T-cell (primary cell): ENCODE measurements around the gene AUH. TPM values are rescaled to one million over a fixed set of nuclear protein-coding genes. Genes with fewer than 3 reads are reported as not detected.

ENCODE experiments used
- ATAC-seq, 4 experiments: fragments of 200-7000 bp in 3 of 4; fragments of 150-1000 bp in 1 of 4; cut with Tn5 transposase; replicated peaks in 1 of 4; 1 replicate in 3 of 4; 2 replicates in 1 of 4; pipeline ENCODE4 v1.10.0; 2021; ENCODE audit warnings: moderate library complexity in 3 of 4, mild to moderate bottlenecking in 2 of 4, moderate number of reproducible peaks in 1 of 4
- CTCF ChIA-PET, 2 donors: fragments of 300-600 bp; sonication (Branson Sonifier 250); formaldehyde crosslinking; loops; one replicate each; lab custom pipeline; 2022; ENCODE audit warnings: antibody characterized with exemption in 2 of 2; lab: Charles Lee
- POLR2A ChIA-PET, 2 donors: fragments of 300-600 bp; sonication (Branson Sonifier 250); formaldehyde crosslinking; loops; one replicate each; lab custom pipeline; 2022; ENCODE audit warnings: antibody characterized with exemption in 2 of 2; lab: Charles Lee
- DNase-seq, 35 experiments: peaks; one replicate each; pipeline versions ENCODE4 v3.0.0 to v3.0.0-alpha.2; 2013 to 2023
- H3K27ac ChIP-seq: one replicate; pipeline ENCODE4 v1.5.1; 2013; ENCODE audit warnings: low read length
- H3K27me3 ChIP-seq, 2 experiments: replicated peaks in 1 of 2; 1 replicate in 1 of 2; 2 replicates in 1 of 2; pipeline versions ENCODE4 v1.6.1 to v1.7.0; 2013; ENCODE audit warnings: low read length in 1 of 2, mixed read lengths in 1 of 2; ENCODE audit not compliant: control insufficient read depth in 2 of 2, insufficient read depth in 2 of 2; ENCODE audit errors: extremely low read depth in 1 of 2
- H3K36me3 ChIP-seq, 2 donors: 1 replicate in 1 of 2; 2 replicates in 1 of 2; pipeline versions ENCODE4 v1.6.1 to v1.7.0; 2013; ENCODE audit warnings: low read length in 1 of 2; ENCODE audit not compliant: control insufficient read depth in 2 of 2, insufficient read depth in 1 of 2; ENCODE audit errors: extremely low read depth in 1 of 2
- H3K4me1 ChIP-seq, 2 experiments: 1 replicate in 1 of 2; 2 replicates in 1 of 2; pipeline versions ENCODE4 v1.6.1 to v1.7.0; 2013; ENCODE audit warnings: low read length in 2 of 2, mixed read lengths in 1 of 2; ENCODE audit not compliant: insufficient read depth in 2 of 2, control insufficient read depth in 1 of 2; ENCODE audit errors: extremely low read depth in 1 of 2
- H3K4me3 ChIP-seq, 2 donors: 1 replicate in 1 of 2; 2 replicates in 1 of 2; pipeline versions ENCODE4 v1.5.1 to v1.7.0; 2013; ENCODE audit warnings: mild to moderate bottlenecking in 2 of 2, low read length in 1 of 2, moderate library complexity in 1 of 2; ENCODE audit not compliant: control insufficient read depth in 1 of 2; ENCODE audit errors: extremely low read depth in 1 of 2
- H3K9me3 ChIP-seq: 2 replicates; pipeline ENCODE4 v1.7.0; 2013
- H3K27ac Mint-ChIP-seq, 2 donors: one replicate each; pipeline ENCODE4 v1.8.0; 2020 to 2021; ENCODE audit warnings: mild to moderate bottlenecking in 2 of 2, mixed read lengths in 2 of 2
- H3K27me3 Mint-ChIP-seq, 2 donors: one replicate each; pipeline ENCODE4 v1.8.0; 2021 to 2022; ENCODE audit warnings: mixed read lengths in 2 of 2
- H3K36me3 Mint-ChIP-seq: one replicate; pipeline ENCODE4 v1.8.0; 2021; ENCODE audit warnings: mixed read lengths
- H3K4me1 Mint-ChIP-seq, 3 donors: one replicate each; pipeline ENCODE4 v1.8.0; 2020 to 2022; ENCODE audit warnings: mixed read lengths in 3 of 3, mild to moderate bottlenecking in 1 of 3
- H3K4me3 Mint-ChIP-seq, 3 donors: one replicate each; pipeline ENCODE4 v1.8.0; 2020 to 2022; ENCODE audit warnings: mild to moderate bottlenecking in 3 of 3, mixed read lengths in 3 of 3, moderate library complexity in 3 of 3
- H3K9me3 Mint-ChIP-seq, 3 donors: one replicate each; pipeline ENCODE4 v1.8.0; 2020 to 2022; ENCODE audit warnings: mixed read lengths in 3 of 3
- WGBS: methylation state at CpG from one replicate; pipeline ENCODE4 v1.1.5; 2013; ENCODE audit warnings: missing lambda C conversion rate; ENCODE audit not compliant: insufficient coverage; 5-methylcytosine and 5-hydroxymethylcytosine counted together
- total RNA-seq, 35 experiments: library from RNA in 6 of 35; stranded (reverse) in 6 of 35; fragments of 120-200 nt in 1 of 35; gene quantifications; one replicate each; pipeline versions ENCODE4 v1.2.1 to v1.2.4 and lab custom pipeline; 2013 to 2026

The AUH gene, protein sequence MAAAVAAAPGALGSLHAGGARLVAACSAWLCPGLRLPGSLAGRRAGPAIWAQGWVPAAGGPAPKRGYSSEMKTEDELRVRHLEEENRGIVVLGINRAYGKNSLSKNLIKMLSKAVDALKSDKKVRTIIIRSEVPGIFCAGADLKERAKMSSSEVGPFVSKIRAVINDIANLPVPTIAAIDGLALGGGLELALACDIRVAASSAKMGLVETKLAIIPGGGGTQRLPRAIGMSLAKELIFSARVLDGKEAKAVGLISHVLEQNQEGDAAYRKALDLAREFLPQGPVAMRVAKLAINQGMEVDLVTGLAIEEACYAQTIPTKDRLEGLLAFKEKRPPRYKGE
- total RNA-seq = 10 to 100 TPM; 17.2 to 24.6 (median 21.6) TPM
- total RNA-seq (2013) = 20.3 TPM
- total RNA-seq (lab: John Stamatoyannopoulos, UW) = 8.1 to 25.2 (median 17.0) reads per million in 29 experiments

DNA sequence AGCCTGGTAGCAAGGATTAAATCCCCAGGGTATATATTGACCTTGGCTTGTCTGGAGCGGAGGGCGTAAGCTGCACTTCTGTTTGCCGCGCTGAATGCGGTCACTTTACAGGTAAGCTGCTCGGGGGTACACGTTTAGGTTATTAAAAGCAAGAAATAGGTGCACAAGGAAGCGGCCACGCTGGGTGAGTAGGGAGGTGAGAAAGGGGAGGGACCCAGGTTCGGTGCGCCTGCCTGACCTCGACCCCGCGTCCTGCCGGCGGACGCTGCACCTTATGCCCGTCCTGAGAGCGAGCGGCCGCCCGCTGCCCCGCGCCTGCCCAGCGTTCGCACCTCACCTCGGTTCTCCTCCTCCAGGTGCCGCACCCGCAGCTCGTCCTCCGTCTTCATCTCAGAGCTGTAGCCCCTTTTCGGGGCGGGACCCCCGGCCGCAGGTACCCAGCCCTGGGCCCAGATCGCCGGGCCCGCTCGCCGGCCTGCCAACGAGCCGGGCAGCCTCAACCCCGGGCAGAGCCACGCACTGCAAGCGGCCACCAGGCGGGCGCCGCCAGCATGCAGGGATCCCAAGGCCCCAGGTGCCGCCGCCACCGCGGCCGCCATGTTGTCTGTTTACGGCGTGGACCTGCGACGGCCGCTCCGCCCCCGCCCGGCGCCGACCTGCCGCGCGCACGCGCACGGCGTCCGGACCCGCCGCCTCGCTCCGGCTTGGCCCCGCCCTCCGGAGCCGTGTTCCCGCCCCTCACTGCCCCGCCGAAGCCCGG, at the start of gene AUH:
AUH (minus strand) TSS at position 628 of the 760 bp plus-strand sequence; CDS start at position 599, 29 bp downstream.
- peak within 1 kb of the TSS; percentile 89 to 98 (median 92) for H3K4me3 Mint-ChIP-seq
- WGBS = under 1% methylated on average over 80 of the region's 82 CpGs
- peak within 1 kb of the TSS; percentile 62 to 94 for H3K4me3 ChIP-seq
- ChIA-PET CTCF (interaction anchor here (0.5 to 1.2 kb wide), 7 partner anchors 27 to 446 kb away, joined by 3 to 4 read pairs (median 3); no protein-coding TSS in a partner anchor), POLR2A (interaction anchor here in 1 of 2 donors (0.7 to 1.0 kb wide), 2 partner anchors 63 to 1643 kb away, joined by 3 to 4 read pairs; no protein-coding TSS in a partner anchor)
- no peaks in the 10 kb centered on the region for H3K9me3 ChIP-seq
- peaks cover 16% of the 10 kb centered on the region for H3K36me3 Mint-ChIP-seq
- H3K9me3 Mint-ChIP-seq = no peaks in the 10 kb centered on the region
- peaks cover 50 to 53% (median 50%) of the 10 kb centered on the region in 3 donors for H3K4me1 Mint-ChIP-seq
- peak; percentile 95 to 98 (median 97) for ATAC-seq
- peaks cover 0 to 6% of the 10 kb centered on the region in 2 donors for H3K36me3 ChIP-seq
- peak within 1 kb of the TSS; percentile 92 to 93 for H3K27ac Mint-ChIP-seq
- peaks cover 15 to 22% of the 10 kb centered on the region in 2 experiments for H3K4me1 ChIP-seq
- no peaks in the 10 kb centered on the region for H3K27me3 ChIP-seq
- peak; percentile 72 to 93 (median 81) for DNase-seq
- peak within 1 kb of the TSS; percentile 55 for H3K27ac ChIP-seq
- no peaks in the 10 kb centered on the region for H3K27me3 Mint-ChIP-seq

- no peak overlapping the region for H3K27ac Mint-ChIP-seq
- POLR2A ChIA-PET = interaction anchor here in 1 of 2 donors (0.5 kb wide), 1 partner anchor 45 kb away, joined by 4 read pairs; no protein-coding TSS in a partner anchor
- Histone ChIP-seq H3K9me3 (no peaks in the 10 kb centered on the region), H3K36me3 (peaks cover 0 to 5% of the 10 kb centered on the region in 2 donors), H3K4me1 (no peaks in the 10 kb centered on the region), H3K27ac (no peak overlapping the region), H3K4me3 (no peak overlapping the region), H3K27me3 (no peaks in the 10 kb centered on the region)
- H3K27me3 Mint-ChIP-seq = peaks cover 0 to 1% of the 10 kb centered on the region in 2 donors
- H3K36me3 Mint-ChIP-seq = peaks cover 16% of the 10 kb centered on the region
- WGBS = no CpG with 5 or more reads among the region's 5 CpGs
- H3K4me3 Mint-ChIP-seq = no peak overlapping the region
- peaks cover 0 to 11% (median 6%) of the 10 kb centered on the region in 3 donors for H3K4me1 Mint-ChIP-seq
- CTCF ChIA-PET = interaction anchor here in 1 of 2 donors (0.7 kb wide), 1 partner anchor 264 kb away, joined by 3 read pairs; no protein-coding TSS in a partner anchor
- no peaks in the 10 kb centered on the region for H3K9me3 Mint-ChIP-seq
- no peak for DNase-seq
- no peak for ATAC-seq
Observed at GRCh38 chr9:91411096-91411771, 49.5 kb upstream of the AUH start.

DNA sequence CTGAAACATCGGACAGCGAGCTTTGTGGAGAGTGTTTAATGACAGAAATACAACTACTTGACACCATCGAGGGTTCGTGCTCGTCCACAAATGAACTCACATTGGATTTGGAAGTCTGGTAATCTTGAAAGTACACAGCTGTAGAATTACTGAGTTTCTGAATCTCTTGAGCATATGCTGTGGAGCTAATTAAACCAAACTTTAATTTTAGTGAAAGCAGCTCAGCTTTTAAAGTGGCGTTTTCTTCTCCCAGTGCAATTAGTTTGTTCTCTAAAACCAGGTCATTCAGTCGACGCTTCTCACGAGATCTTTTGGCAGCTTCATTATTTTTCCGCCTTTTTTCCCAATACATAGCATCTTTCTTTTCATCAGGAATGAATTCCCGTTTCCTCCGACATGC, 48.4 kb upstream of the AUH start:
- H3K36me3 Mint-ChIP-seq = peaks cover 16% of the 10 kb centered on the region
- H3K27me3 Mint-ChIP-seq = no peaks in the 10 kb centered on the region
- WGBS = 99% methylated on average over 5 of the region's 12 CpGs
- no peak overlapping the region for H3K4me3 ChIP-seq
- peaks cover 0 to 5% of the 10 kb centered on the region in 2 donors for H3K36me3 ChIP-seq
- no peak for DNase-seq
- no peaks in the 10 kb centered on the region for H3K9me3 Mint-ChIP-seq
- ChIA-PET POLR2A (no interaction called here), CTCF (interaction anchor here (0.6 kb wide), 2 partner anchors 24 to 1092 kb away, joined by 3 to 6 read pairs; no protein-coding TSS in a partner anchor)
- H3K9me3 ChIP-seq = no peaks in the 10 kb centered on the region
- no peaks in the 10 kb centered on the region for H3K4me1 ChIP-seq
- no peak overlapping the region for H3K27ac Mint-ChIP-seq
- H3K27ac ChIP-seq = no peak overlapping the region
- peaks cover 0 to 10% (median 5%) of the 10 kb centered on the region in 3 donors for H3K4me1 Mint-ChIP-seq
- H3K4me3 Mint-ChIP-seq = no peak overlapping the region
- no peaks in the 10 kb centered on the region for H3K27me3 ChIP-seq
- no peak for ATAC-seq

DNA sequence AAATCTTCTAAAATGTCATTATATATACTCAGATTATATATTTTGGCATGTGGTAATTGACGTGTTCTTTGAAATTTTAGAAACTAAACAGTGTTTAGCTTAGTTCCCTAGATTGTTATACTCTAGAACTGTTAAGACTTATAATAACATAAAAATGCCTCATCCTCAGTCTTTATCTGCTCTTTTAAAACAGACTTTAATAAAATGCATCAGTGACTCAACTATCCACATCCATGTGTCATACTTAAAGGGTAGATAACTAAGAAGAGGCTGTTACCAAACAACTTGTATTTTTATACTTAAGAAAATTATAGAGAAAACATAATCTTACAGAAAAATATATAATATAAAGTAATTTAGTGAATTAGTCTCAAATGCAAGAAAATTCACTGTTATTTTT, 46.8 kb upstream of the AUH start:
- no peaks in the 10 kb centered on the region for H3K27me3 ChIP-seq
- no peaks in the 10 kb centered on the region for H3K4me1 ChIP-seq
- WGBS = no CpG with 5 or more reads among the region's 1 CpG
- peaks cover 0 to 5% of the 10 kb centered on the region in 2 donors for H3K36me3 ChIP-seq
- Mint-ChIP-seq H3K9me3 (no peaks in the 10 kb centered on the region), H3K27ac (no peak overlapping the region), H3K36me3 (peaks cover 16% of the 10 kb centered on the region), H3K4me1 (peaks cover 5 to 11% (median 5%) of the 10 kb centered on the region in 3 donors), H3K4me3 (no peak overlapping the region), H3K27me3 (no peaks in the 10 kb centered on the region)
- ATAC-seq = no peak
- ChIA-PET POLR2A (no interaction called here), CTCF (no interaction called here)
- DNase-seq = no peak
- H3K27ac ChIP-seq = no peak overlapping the region
- no peak overlapping the region for H3K4me3 ChIP-seq
- H3K9me3 ChIP-seq = no peaks in the 10 kb centered on the region

DNA sequence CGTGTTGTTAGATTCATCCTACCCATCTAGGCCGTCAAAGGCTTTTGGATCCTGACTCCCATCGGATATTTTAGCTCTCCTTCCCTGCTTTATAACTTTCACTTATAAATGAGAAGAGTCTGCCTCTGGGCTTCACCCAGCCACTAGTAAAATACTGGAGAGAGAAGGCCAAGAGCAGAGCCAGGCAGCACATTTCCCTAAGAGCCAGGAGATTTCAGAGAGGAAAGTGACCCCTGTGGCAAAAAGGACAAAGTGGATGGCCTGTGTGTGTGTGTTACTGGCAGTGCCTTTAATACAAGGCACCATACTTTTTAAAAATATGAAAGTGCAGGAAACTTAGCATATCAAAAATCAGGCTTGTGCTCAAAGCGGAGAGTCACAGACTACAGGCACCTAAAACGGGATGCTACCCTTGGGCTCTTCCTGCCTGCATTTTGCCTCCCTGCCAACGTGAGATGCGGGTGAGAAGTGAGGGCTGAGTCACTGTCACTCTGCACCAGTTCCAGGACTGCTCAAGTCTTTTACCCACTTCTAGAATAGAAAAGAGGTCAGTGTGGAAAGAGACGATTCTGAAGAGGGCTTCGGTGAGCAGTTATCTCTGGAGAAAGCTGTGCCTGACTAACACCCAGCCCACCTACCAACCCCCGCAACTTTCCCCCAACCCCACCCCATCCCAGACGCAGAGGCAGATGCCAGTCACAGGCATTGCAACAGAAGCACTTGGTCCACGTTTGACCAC, 46.0 kb upstream of the AUH start:
- Histone ChIP-seq H3K4me3 (no peak overlapping the region), H3K36me3 (peaks cover 0 to 5% of the 10 kb centered on the region in 2 donors), H3K27ac (no peak overlapping the region), H3K4me1 (no peaks in the 10 kb centered on the region), H3K27me3 (no peaks in the 10 kb centered on the region), H3K9me3 (no peaks in the 10 kb centered on the region)
- 82% methylated on average over 5 of the region's 12 CpGs for WGBS
- Mint-ChIP-seq H3K4me3 (no peak overlapping the region), H3K4me1 (peaks cover 5 to 11% (median 10%) of the 10 kb centered on the region in 3 donors), H3K27me3 (no peaks in the 10 kb centered on the region), H3K9me3 (no peaks in the 10 kb centered on the region), H3K27ac (no peak overlapping the region), H3K36me3 (peaks cover 16% of the 10 kb centered on the region)
- CTCF ChIA-PET = no interaction called here
- POLR2A ChIA-PET = no interaction called here
- DNase-seq (no peak), ATAC-seq (no peak)
